Bone marrow (tissue), 2 donors: ENCODE data around the gene GALNT6.

Experiments
- DNase-seq, 2 donors: peaks; one replicate each; lab custom pipeline; 2025; lab: John Stamatoyannopoulos, UW

The GALNT6 gene

GRCh38 chr12:51406290-51406689 lies 15.1 kb upstream of the GALNT6 start:
- DNase-seq, result no peak

GRCh38 chr12:51405801-51406207 lies 14.6 kb upstream of the GALNT6 start:
- DNase-seq, result no peak

- no peak for DNase-seq
Measured at GRCh38 chr12:51404627-51405026, 13.4 kb upstream of the GALNT6 start.

GRCh38 chr12:51403681-51404136 lies 12.5 kb upstream of the GALNT6 start:
- peak in 1 of 2 donors; percentile 25 for DNase-seq

- DNase-seq, result no peak
Measured at GRCh38 chr12:51403159-51403558, 12.0 kb upstream of the GALNT6 start.

GRCh38 chr12:51401900-51402299 lies 10.7 kb upstream of the GALNT6 start:
- DNase-seq, result no peak

- DNase-seq, result no peak
Measured at GRCh38 chr12:51401486-51401885, 10.3 kb upstream of the GALNT6 start.

- no peak for DNase-seq
Measured at GRCh38 chr12:51401020-51401419, 9.8 kb upstream of the GALNT6 start.

- DNase-seq, result no peak
Measured at GRCh38 chr12:51399891-51400290, 8.7 kb upstream of the GALNT6 start.

- DNase-seq, result no peak
Measured at GRCh38 chr12:51397670-51398069, 6.5 kb upstream of the GALNT6 start.

- DNase-seq, result peak in 1 of 2 donors; percentile 12
Measured at GRCh38 chr12:51395283-51396230, 4.4 kb upstream of the GALNT6 start.

- peak in 1 of 2 donors; percentile 89 for DNase-seq
Measured at GRCh38 chr12:51393676-51394545, 2.7 kb upstream of the GALNT6 start.

GRCh38 chr12:51392556-51393237 lies 1.5 kb upstream of the GALNT6 start:
- DNase-seq, result peak in 1 of 2 donors; percentile 9

- peak; percentile 18 to 51 for DNase-seq
Measured at GRCh38 chr12:51390891-51391282, 319 bp downstream of the GALNT6 start.

- no peak for DNase-seq
Measured at GRCh38 chr12:51390457-51390856, 749 bp downstream of the GALNT6 start.

GRCh38 chr12:51389302-51389999 lies 1.8 kb downstream of the GALNT6 start:
- no peak for DNase-seq

- no peak for DNase-seq
Measured at GRCh38 chr12:51388846-51389245, 2.4 kb downstream of the GALNT6 start.

- DNase-seq, result peak in 1 of 2 donors; percentile 35
Measured at GRCh38 chr12:51388069-51388799, 3.0 kb downstream of the GALNT6 start.

GRCh38 chr12:51386351-51386750 lies 4.9 kb downstream of the GALNT6 start:
- DNase-seq, result no peak

- DNase-seq, result no peak
Measured at GRCh38 chr12:51383269-51383905, 7.8 kb downstream of the GALNT6 start.
